NK-92 (cell line): ENCODE results near the gene HAVCR2.
A peak's percentile ranks its signal among the peaks of the same experiment; 100 is the strongest.

ENCODE experiments used
- DNase-seq: peaks from one replicate; lab custom pipeline; 2025; ENCODE audit not compliant: unreplicated experiment; lab: John Stamatoyannopoulos, UW

Gene HAVCR2

GRCh38 chr5:157108976-157109375 is at the start of gene HAVCR2:
TSS of gene HAVCR2 (minus strand) at chr5:157109044. CDS start at chr5:157108983, 61 bp downstream.
- DNase-seq = no peak

GRCh38 chr5:157157293-157157891 is 48.5 kb upstream of the HAVCR2 start:
- DNase-seq = no peak

- DNase-seq = no peak
These were observed 46.5 kb upstream of the HAVCR2 start for GRCh38 chr5:157155297-157155696.

- DNase-seq = no peak
These were observed 42.2 kb upstream of the HAVCR2 start for GRCh38 chr5:157150995-157151394.

- DNase-seq = no peak
These were observed 40.1 kb upstream of the HAVCR2 start for GRCh38 chr5:157148734-157149615.

- no peak for DNase-seq
These were observed 34.5 kb upstream of the HAVCR2 start for GRCh38 chr5:157143127-157143971.

- DNase-seq = peak; percentile 73
These were observed 33.7 kb upstream of the HAVCR2 start, which contains the start of gene MED7 for GRCh38 chr5:157142317-157143126. TSS of gene MED7 (minus strand) at chr5:157142865. CDS start at chr5:157139431, 3,434 bp downstream.

GRCh38 chr5:157137691-157138090 is 28.8 kb upstream of the HAVCR2 start:
- DNase-seq = no peak

- no peak for DNase-seq
These were observed 23.4 kb upstream of the HAVCR2 start for GRCh38 chr5:157132281-157132612.

- DNase-seq = no peak
These were observed 22.1 kb upstream of the HAVCR2 start for GRCh38 chr5:157130925-157131324.

GRCh38 chr5:157121709-157122108 is 12.9 kb upstream of the HAVCR2 start:
- DNase-seq = no peak

- DNase-seq = no peak
These were observed 11.3 kb upstream of the HAVCR2 start for GRCh38 chr5:157120102-157120501.

GRCh38 chr5:157116483-157116954 is 7.7 kb upstream of the HAVCR2 start:
- DNase-seq = no peak

- DNase-seq = no peak
These were observed 6.7 kb upstream of the HAVCR2 start for GRCh38 chr5:157115502-157115901.

GRCh38 chr5:157115012-157115411 is 6.2 kb upstream of the HAVCR2 start:
- no peak for DNase-seq

- DNase-seq = no peak
These were observed 4.2 kb upstream of the HAVCR2 start for GRCh38 chr5:157113002-157113401.

- no peak for DNase-seq
These were observed 900 bp upstream of the HAVCR2 start for GRCh38 chr5:157109744-157110143.

- no peak for DNase-seq
These were observed 1.3 kb downstream of the HAVCR2 start for GRCh38 chr5:157107508-157107907.

- DNase-seq = no peak
These were observed 2.0 kb downstream of the HAVCR2 start for GRCh38 chr5:157106630-157107461.
